Measurements from ENCODE around the gene LRTM2.

DNA sequence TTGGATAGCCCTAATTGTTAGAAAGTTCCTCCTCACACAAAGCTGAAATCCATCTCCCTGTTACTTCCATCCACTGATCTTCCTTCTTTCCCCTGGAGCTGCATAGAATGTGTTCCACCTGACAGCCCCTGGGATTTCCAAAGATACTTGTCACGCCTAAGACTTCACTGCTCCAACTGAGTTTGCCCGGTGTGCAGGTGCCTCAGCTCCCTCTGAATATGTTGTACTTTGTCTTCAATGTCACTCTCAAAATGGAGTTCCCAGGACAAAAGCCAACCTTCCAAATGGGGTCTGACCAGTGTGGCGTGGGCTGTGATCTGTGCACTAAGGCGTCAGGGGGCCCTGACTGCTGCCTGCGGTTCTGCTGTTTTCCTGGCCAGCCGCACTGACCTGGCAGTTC, 55.2 kb downstream of the LRTM2 start:
- no peak for TF ChIP-seq POLR2A (IDR thresholded peaks at IDR 0.05)
- TF ChIP-seq, protein P1, sequence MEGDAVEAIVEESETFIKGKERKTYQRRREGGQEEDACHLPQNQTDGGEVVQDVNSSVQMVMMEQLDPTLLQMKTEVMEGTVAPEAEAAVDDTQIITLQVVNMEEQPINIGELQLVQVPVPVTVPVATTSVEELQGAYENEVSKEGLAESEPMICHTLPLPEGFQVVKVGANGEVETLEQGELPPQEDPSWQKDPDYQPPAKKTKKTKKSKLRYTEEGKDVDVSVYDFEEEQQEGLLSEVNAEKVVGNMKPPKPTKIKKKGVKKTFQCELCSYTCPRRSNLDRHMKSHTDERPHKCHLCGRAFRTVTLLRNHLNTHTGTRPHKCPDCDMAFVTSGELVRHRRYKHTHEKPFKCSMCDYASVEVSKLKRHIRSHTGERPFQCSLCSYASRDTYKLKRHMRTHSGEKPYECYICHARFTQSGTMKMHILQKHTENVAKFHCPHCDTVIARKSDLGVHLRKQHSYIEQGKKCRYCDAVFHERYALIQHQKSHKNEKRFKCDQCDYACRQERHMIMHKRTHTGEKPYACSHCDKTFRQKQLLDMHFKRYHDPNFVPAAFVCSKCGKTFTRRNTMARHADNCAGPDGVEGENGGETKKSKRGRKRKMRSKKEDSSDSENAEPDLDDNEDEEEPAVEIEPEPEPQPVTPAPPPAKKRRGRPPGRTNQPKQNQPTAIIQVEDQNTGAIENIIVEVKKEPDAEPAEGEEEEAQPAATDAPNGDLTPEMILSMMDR (IDR thresholded peaks at IDR 0.05) = no peak
